DOHH2 (cell line): ENCODE data around the gene UBL3.
A peak's percentile ranks its signal among the peaks of the same experiment; 100 is the strongest.

Experiments used
- H3F3A ChIP-seq: fragments of 200-600 bp; sonication (generic), shearing (Covaris generic); 2 replicates; pipeline ENCODE4 v1.6.0; 2016; ENCODE audit warnings: antibody characterized with exemption, mild to moderate bottlenecking; ENCODE audit not compliant: control insufficient read depth, insufficient read depth
- H3K27ac ChIP-seq: fragments of 200-600 bp; sonication (generic); 2 replicates; pipeline ENCODE4 v1.5.1; 2014; ENCODE audit warnings: low read depth, mild to moderate bottlenecking, low read length, moderate library complexity
- H3K27me3 ChIP-seq: fragments of 200-600 bp; sonication (generic); 2 replicates; pipeline ENCODE4 v1.6.1; 2014; ENCODE audit warnings: mild to moderate bottlenecking, low read length, mixed read lengths; ENCODE audit not compliant: control insufficient read depth
- H3K36me3 ChIP-seq: fragments of 200-600 bp; sonication (generic); 2 replicates; pipeline ENCODE4 v1.6.1; 2014; ENCODE audit warnings: mild to moderate bottlenecking, low read length, moderate library complexity, mixed read lengths; ENCODE audit not compliant: control insufficient read depth
- H3K4me1 ChIP-seq: fragments of 200-600 bp; sonication (generic); 2 replicates; pipeline ENCODE4 v1.6.1; 2014; ENCODE audit warnings: mild to moderate bottlenecking, low read length, mixed read lengths; ENCODE audit not compliant: control insufficient read depth
- H3K4me2 ChIP-seq: fragments of 200-600 bp; sonication (generic); 2 replicates; pipeline ENCODE4 v1.6.0; 2014; ENCODE audit warnings: mild to moderate bottlenecking, low read length, moderate library complexity
- H3K4me3 ChIP-seq: fragments of 200-600 bp; sonication (generic); 2 replicates; pipeline ENCODE4 v1.5.1; 2014; ENCODE audit warnings: mild to moderate bottlenecking, low read length, mixed read lengths
- H3K79me2 ChIP-seq: fragments of 200-600 bp; sonication (generic); 2 replicates; pipeline ENCODE4 v1.6.1; 2014; ENCODE audit warnings: mild to moderate bottlenecking, low read length, mixed read lengths; ENCODE audit not compliant: control insufficient read depth
- H3K9me2 ChIP-seq: fragments of 200-600 bp; sonication (generic); replicated peaks from 2 replicates; pipeline ENCODE4 v1.6.1; 2014; ENCODE audit warnings: mild to moderate bottlenecking, low read length, mixed read lengths; ENCODE audit not compliant: control insufficient read depth
- H3K9me3 ChIP-seq: fragments of 200-600 bp; sonication (generic); 2 replicates; pipeline ENCODE4 v1.6.1; 2014; ENCODE audit warnings: antibody characterized with exemption, low read length, mixed read lengths; ENCODE audit not compliant: control insufficient read depth, insufficient read depth
- H4K20me1 ChIP-seq: fragments of 200-600 bp; sonication (generic); 2 replicates; pipeline ENCODE4 v1.6.0; 2014; ENCODE audit warnings: low read depth, mild to moderate bottlenecking, antibody characterized with exemption, low read length, moderate library complexity; ENCODE audit not compliant: control insufficient read depth, insufficient read depth
- EZH2phosphoT487 ChIP-seq: fragments of 200-600 bp; sonication (generic); IDR thresholded peaks from 2 replicates; pipeline ENCODE4 v1.6.1; 2017; ENCODE audit warnings: borderline replicate concordance, mild to moderate bottlenecking, antibody characterized with exemption, low read length, moderate library complexity, mixed read lengths
- TF ChIP-seq, protein P1 (sequence below): fragments of 200-600 bp; sonication (generic); IDR thresholded peaks from one replicate; pipeline ENCODE4 v1.5.1; 2014; ENCODE audit warnings: antibody characterized with exemption, mild to moderate bottlenecking, low read depth, low read length; ENCODE audit not compliant: poor library complexity, severe bottlenecking

UBL3 gene

DNA sequence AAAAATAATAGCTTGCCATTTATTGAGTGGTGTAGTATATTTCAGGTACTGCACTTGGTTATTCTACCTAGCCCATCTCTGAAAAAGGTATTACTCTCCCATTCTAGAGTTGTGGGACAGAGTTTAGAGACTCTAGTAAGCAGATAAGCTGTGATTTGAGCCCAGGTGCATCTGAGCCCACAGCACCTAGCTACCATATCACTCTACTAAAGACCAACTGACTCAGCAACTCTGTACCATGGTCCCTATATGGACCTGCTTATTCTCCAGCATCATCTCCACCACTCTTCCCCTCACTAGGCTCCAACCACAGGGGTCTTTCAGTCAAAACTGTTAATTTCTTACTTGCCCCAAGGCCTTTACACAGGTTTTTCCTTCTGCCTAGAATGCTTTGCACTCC, 64.4 kb downstream of the UBL3 start:
- Histone ChIP-seq H3K4me3 (no peak overlapping the region), H3K9me3 (no peaks in the 10 kb centered on the region), H3K4me2 (no peak overlapping the region), H4K20me1 (no peaks in the 10 kb centered on the region), H3K27ac (no peak overlapping the region), H3K36me3 (no peaks in the 10 kb centered on the region), H3K27me3 (peaks cover 3% of the 10 kb centered on the region; the same call in 1 of the 2 replicates), H3K9me2 (no peaks in the 10 kb centered on the region), H3F3A (no peaks in the 10 kb centered on the region), H3K79me2 (no peaks in the 10 kb centered on the region), H3K4me1 (no peaks in the 10 kb centered on the region)
- TF ChIP-seq, protein P1, sequence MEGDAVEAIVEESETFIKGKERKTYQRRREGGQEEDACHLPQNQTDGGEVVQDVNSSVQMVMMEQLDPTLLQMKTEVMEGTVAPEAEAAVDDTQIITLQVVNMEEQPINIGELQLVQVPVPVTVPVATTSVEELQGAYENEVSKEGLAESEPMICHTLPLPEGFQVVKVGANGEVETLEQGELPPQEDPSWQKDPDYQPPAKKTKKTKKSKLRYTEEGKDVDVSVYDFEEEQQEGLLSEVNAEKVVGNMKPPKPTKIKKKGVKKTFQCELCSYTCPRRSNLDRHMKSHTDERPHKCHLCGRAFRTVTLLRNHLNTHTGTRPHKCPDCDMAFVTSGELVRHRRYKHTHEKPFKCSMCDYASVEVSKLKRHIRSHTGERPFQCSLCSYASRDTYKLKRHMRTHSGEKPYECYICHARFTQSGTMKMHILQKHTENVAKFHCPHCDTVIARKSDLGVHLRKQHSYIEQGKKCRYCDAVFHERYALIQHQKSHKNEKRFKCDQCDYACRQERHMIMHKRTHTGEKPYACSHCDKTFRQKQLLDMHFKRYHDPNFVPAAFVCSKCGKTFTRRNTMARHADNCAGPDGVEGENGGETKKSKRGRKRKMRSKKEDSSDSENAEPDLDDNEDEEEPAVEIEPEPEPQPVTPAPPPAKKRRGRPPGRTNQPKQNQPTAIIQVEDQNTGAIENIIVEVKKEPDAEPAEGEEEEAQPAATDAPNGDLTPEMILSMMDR, result no peak
- TF ChIP-seq EZH2phosphoT487, result no peak

DNA sequence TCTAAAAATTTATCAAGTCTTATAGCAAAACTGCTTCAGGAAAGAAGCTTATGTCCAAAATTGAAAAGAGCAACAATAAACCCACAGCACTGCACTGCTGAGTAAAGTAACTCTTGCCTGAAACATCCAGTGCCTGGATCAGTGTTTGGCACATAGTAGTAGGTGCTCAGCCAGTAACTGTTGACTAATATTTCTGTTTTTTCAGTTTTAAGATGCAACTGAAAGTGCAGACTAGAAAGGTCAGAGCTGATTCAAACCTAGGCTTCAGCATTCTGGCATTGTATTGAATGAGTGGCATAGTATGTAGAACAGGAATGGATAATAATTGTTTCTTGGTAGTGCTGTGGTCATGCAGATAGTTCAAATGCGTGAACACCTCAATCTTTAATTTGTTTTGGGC, 67.6 kb downstream of the UBL3 start:
- H3K4me2 ChIP-seq, result no peak overlapping the region
- no peaks in the 10 kb centered on the region for H3K9me3 ChIP-seq
- H4K20me1 ChIP-seq, result no peaks in the 10 kb centered on the region
- no peaks in the 10 kb centered on the region for H3K27me3 ChIP-seq
- no peak overlapping the region for H3K27ac ChIP-seq
- TF ChIP-seq, protein P1, result no peak
- no peak for TF ChIP-seq EZH2phosphoT487
- no peaks in the 10 kb centered on the region for H3K36me3 ChIP-seq
- no peak overlapping the region for H3K4me3 ChIP-seq
- no peaks in the 10 kb centered on the region for H3F3A ChIP-seq
- H3K4me1 ChIP-seq, result no peaks in the 10 kb centered on the region
- H3K79me2 ChIP-seq, result no peaks in the 10 kb centered on the region
- H3K9me2 ChIP-seq, result no peaks in the 10 kb centered on the region

- H3K9me2 ChIP-seq, result no peaks in the 10 kb centered on the region
- TF ChIP-seq, protein P1, result no peak
- no peak for TF ChIP-seq EZH2phosphoT487
- H3K79me2 ChIP-seq, result no peaks in the 10 kb centered on the region
- no peak overlapping the region for H3K4me3 ChIP-seq
- no peak overlapping the region for H3K27ac ChIP-seq
- H3F3A ChIP-seq, result no peaks in the 10 kb centered on the region
- H4K20me1 ChIP-seq, result no peaks in the 10 kb centered on the region
- H3K27me3 ChIP-seq, result no peaks in the 10 kb centered on the region
- no peaks in the 10 kb centered on the region for H3K9me3 ChIP-seq
- H3K4me1 ChIP-seq, result no peaks in the 10 kb centered on the region
- H3K4me2 ChIP-seq, result no peak overlapping the region
- no peaks in the 10 kb centered on the region for H3K36me3 ChIP-seq
Observed at GRCh38 chr13:29774830-29775229, 75.6 kb downstream of the UBL3 start.

DNA sequence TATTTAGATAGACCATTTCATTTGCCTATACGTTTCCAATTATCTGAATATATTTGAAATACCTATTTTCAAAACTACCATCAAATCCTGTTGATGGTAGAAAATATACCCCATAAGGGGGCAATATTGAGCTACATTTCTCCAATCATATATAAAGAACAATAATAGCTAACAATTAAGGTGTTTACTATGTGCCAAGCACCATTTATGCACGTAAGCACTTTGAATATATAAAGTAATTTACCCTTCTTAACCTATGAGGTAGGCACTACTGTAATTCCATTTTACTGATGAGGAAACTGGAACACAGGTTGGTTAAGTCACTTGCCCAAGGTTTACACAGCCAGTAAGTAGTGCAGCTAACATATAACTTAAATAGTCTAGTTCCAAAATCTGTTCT, 79.2 kb downstream of the UBL3 start:
- no peak for TF ChIP-seq EZH2phosphoT487
- TF ChIP-seq, protein P1, result peak; percentile 58
- H3K4me1 ChIP-seq, result no peaks in the 10 kb centered on the region
- H3K27ac ChIP-seq, result no peak overlapping the region
- no peak overlapping the region for H3K4me3 ChIP-seq
- H3F3A ChIP-seq, result no peaks in the 10 kb centered on the region
- no peaks in the 10 kb centered on the region for H3K79me2 ChIP-seq
- no peaks in the 10 kb centered on the region for H4K20me1 ChIP-seq
- H3K9me2 ChIP-seq, result no peaks in the 10 kb centered on the region
- H3K36me3 ChIP-seq, result no peaks in the 10 kb centered on the region
- H3K27me3 ChIP-seq, result no peaks in the 10 kb centered on the region
- no peak overlapping the region for H3K4me2 ChIP-seq
- H3K9me3 ChIP-seq, result no peaks in the 10 kb centered on the region
